ENCODE measurements around the gene OR10J4.

DNA sequence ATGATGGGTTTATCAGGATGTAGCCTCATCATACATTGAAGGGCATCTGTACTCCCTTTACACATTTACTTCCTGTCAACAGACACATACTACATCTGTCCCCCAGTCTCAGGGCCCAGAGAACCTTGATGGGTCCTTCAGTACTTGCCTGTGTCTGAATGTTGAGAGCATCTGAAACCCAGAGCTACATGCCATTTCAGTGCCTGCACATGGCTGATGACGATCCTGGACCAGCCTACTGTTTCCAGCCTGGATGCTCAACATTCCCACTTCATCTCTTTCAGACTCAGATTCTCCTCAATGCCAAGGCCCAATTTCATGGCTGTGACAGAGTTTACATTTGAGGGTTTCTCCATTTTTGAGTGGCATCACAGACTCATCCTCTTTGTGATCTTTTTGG, at the start of gene OR10J4:
- TF ChIP-seq, protein P1, sequence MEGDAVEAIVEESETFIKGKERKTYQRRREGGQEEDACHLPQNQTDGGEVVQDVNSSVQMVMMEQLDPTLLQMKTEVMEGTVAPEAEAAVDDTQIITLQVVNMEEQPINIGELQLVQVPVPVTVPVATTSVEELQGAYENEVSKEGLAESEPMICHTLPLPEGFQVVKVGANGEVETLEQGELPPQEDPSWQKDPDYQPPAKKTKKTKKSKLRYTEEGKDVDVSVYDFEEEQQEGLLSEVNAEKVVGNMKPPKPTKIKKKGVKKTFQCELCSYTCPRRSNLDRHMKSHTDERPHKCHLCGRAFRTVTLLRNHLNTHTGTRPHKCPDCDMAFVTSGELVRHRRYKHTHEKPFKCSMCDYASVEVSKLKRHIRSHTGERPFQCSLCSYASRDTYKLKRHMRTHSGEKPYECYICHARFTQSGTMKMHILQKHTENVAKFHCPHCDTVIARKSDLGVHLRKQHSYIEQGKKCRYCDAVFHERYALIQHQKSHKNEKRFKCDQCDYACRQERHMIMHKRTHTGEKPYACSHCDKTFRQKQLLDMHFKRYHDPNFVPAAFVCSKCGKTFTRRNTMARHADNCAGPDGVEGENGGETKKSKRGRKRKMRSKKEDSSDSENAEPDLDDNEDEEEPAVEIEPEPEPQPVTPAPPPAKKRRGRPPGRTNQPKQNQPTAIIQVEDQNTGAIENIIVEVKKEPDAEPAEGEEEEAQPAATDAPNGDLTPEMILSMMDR (IDR thresholded peaks at IDR 0.05), result no peak
- TF ChIP-seq POLR2A (IDR thresholded peaks at IDR 0.05), result no peak

Data from esophagus squamous epithelium (tissue), 4 donors.